Transverse colon (tissue), 4 donors: ENCODE measurements around the gene TXLNB. TPM values are rescaled to one million over a fixed set of nuclear protein-coding genes. Genes with fewer than 3 reads are reported as not detected.
A peak's percentile ranks its signal among the peaks of the same experiment; 100 is the strongest.
"Not testable (repeated sequence)": the region's sequence is repeated elsewhere in the genome, so short reads cannot be mapped to it uniquely, and the experiment has no call there.

Experiments used
- DNase-seq: peaks from one replicate; pipeline ENCODE4 v3.0.0-alpha.2; 2019
- H3K27ac ChIP-seq, 4 donors: fragments of 200-600 bp; sonication (generic); 2 replicates each; pipeline ENCODE4 v1.5.1; 2016 to 2018; ENCODE audit warnings: inconsistent platforms in 4 of 4
- H3K27me3 ChIP-seq: fragments of 200-600 bp; sonication (generic); 2 replicates; pipeline ENCODE4 v1.5.1; 2017; ENCODE audit warnings: inconsistent platforms
- H3K36me3 ChIP-seq, 4 donors: fragments of 200-600 bp; sonication (generic); 2 replicates each; pipeline ENCODE4 v1.5.1; 2017 to 2019; ENCODE audit warnings: inconsistent platforms in 4 of 4
- H3K4me1 ChIP-seq, 4 donors: fragments of 200-600 bp; sonication (generic); 2 replicates each; pipeline ENCODE4 v1.5.1; 2017 to 2020; ENCODE audit warnings: inconsistent platforms in 4 of 4
- H3K4me3 ChIP-seq, 4 donors: fragments of 200-600 bp; sonication (generic); 1 replicate in 1 of 4; 2 replicates in 3 of 4; pipeline versions ENCODE4 v1.5.1 to v1.6.1; 2017 to 2019; ENCODE audit warnings: inconsistent platforms in 4 of 4
- H3K9me3 ChIP-seq, 2 donors: fragments of 200-600 bp; sonication (generic); 2 replicates each; pipeline ENCODE4 v1.5.1; 2017 to 2019; ENCODE audit warnings: inconsistent platforms in 2 of 2
- EP300 ChIP-seq: sonication (generic); formaldehyde crosslinking; IDR thresholded peaks from one replicate; pipeline ENCODE4 v1.6.1; 2017; ENCODE audit warnings: antibody characterized with exemption, low read depth
- POLR2A ChIP-seq: fragments of 450-650 bp; IDR thresholded peaks from one replicate; pipeline ENCODE4 v1.6.1; 2016; ENCODE audit warnings: antibody characterized with exemption, mild to moderate bottlenecking, moderate library complexity
- POLR2AphosphoS5 ChIP-seq, 3 donors: sonication (generic); formaldehyde crosslinking; IDR thresholded peaks; one replicate each; pipeline ENCODE4 v1.6.1; 2016; ENCODE audit warnings: antibody characterized with exemption in 3 of 3
- WGBS, 2 donors: methylation state at CpG; one replicate each; pipeline ENCODE4 v1.1.5; 2018; ENCODE audit warnings: low coverage in 1 of 2; 5-methylcytosine and 5-hydroxymethylcytosine counted together
- in situ Hi-C, 4 donors: fragments of 200-750 bp; cut with MboI; loops; one replicate each; pipeline versions ENCODE4 v1.15.0 to v1.15.1; 2017; ENCODE audit warnings: low sequenced_read_pairs in 3 of 4, low pct_ligation_motif_present in 1 of 4, low pct_unique_long_range_greater_than_20kb in 1 of 4
- intact Hi-C: fragments of 100-400 bp; cut with DNase I; formaldehyde crosslinking; loops from one replicate; pipeline ENCODE4 v1.15.1; 2023; ENCODE audit warnings: low total_unique reads
- total RNA-seq, 4 donors: library from RNA; depleted of rRNA; stranded (reverse); fragments of >200 nt; gene quantifications; one replicate each; pipeline ENCODE4 v1.1.0, GENCODE V29; 2016
- TF ChIP-seq, protein P1 (sequence below), 5 experiments: fragments of 200-600 bp in 3 of 5; fragments of 450-650 bp in 2 of 5; sonication (generic) in 3 of 5; IDR thresholded peaks; 1 replicate in 2 of 5; 2 replicates in 3 of 5; pipeline ENCODE4 v1.5.1; 2016 to 2017; ENCODE audit warnings: antibody characterized with exemption in 5 of 5, inconsistent platforms in 3 of 5, mild to moderate bottlenecking in 2 of 5, moderate library complexity in 1 of 5

Gene TXLNB
- total RNA-seq, 4 donors from 2014 or later, result 0.27 to 6.6 (median 2.1) TPM; not detected in 1

DNA sequence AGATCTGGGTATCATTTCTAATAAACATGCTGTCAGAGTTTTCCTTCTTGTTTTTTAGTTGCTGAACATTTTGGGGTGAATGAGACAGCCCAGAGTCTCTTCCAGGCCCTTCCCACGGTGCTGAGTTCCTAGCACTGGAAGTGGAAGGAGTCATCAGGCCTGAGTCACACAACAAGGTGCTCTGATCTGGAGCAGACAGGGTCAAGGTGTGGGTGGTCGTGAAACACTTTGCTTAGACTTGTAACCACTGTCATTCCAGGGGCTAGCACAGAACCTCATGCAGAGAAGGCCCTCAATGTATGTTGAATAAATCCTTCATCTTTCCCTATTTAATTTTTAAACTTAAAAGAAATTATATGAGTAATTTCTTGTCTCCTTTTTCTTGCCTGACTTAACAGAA, 60.6 kb downstream of the TXLNB start:
- intact Hi-C loops (no loop called here), in situ Hi-C loops (loop anchor here in 1 of 4 donors (25.0 kb wide), 1 partner anchor 131 kb away; the partner anchor contains the start of gene CITED2)
- H3K27me3 ChIP-seq, result no peaks in the 10 kb centered on the region
- TF ChIP-seq POLR2AphosphoS5 (IDR thresholded peaks at IDR 0.05) (no peak), EP300 (no peak)
- H3K27ac ChIP-seq, result no peak overlapping the region
- H3K4me1 ChIP-seq, result no peaks in the 10 kb centered on the region
- 0 to 44% methylated on average over 1 to 2 of the region's 2 CpGs for WGBS, 2 donors
- H3K4me3 ChIP-seq, result no peak overlapping the region
- H3K9me3 ChIP-seq, result no peaks in the 10 kb centered on the region
- H3K36me3 ChIP-seq, result no peaks in the 10 kb centered on the region
- no peak for DNase-seq

DNA sequence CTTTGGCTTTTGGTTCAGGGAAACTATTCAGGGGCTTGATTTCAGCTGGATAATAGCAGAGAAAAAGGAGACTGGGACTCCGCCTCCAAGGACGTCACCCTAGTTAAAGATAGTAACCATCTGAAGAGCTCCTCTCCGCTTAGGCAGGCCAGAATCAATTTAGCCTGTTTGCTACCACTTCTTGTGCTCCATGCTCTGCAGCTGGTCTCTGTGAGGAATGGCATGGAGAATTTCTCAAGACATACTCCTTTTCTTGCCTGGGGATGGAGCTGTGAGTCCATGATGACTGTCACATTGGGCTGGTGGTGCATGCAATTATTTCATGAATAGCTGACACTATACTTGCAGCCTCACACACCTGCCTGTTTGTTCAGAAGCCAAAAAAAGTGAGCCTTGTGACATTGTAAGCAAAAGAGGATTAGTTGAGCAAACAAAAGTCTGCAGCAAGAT, 61.4 kb downstream of the TXLNB start:
- in situ Hi-C loops (loop anchor here in 1 of 4 donors (25.0 kb wide), 1 partner anchor 132 kb away; the partner anchor contains the start of gene CITED2), intact Hi-C loops (no loop called here)
- WGBS, 2 donors, result 52% methylated on average over 3 of the region's 3 CpGs; no CpG with 5 or more reads in 1 of the 2 donors
- no peak overlapping the region for H3K4me3 ChIP-seq
- DNase-seq, result no peak
- no peaks in the 10 kb centered on the region for H3K4me1 ChIP-seq
- no peaks in the 10 kb centered on the region for H3K9me3 ChIP-seq
- no peak for TF ChIP-seq EP300
- no peak for TF ChIP-seq POLR2A
- TF ChIP-seq, protein P1, sequence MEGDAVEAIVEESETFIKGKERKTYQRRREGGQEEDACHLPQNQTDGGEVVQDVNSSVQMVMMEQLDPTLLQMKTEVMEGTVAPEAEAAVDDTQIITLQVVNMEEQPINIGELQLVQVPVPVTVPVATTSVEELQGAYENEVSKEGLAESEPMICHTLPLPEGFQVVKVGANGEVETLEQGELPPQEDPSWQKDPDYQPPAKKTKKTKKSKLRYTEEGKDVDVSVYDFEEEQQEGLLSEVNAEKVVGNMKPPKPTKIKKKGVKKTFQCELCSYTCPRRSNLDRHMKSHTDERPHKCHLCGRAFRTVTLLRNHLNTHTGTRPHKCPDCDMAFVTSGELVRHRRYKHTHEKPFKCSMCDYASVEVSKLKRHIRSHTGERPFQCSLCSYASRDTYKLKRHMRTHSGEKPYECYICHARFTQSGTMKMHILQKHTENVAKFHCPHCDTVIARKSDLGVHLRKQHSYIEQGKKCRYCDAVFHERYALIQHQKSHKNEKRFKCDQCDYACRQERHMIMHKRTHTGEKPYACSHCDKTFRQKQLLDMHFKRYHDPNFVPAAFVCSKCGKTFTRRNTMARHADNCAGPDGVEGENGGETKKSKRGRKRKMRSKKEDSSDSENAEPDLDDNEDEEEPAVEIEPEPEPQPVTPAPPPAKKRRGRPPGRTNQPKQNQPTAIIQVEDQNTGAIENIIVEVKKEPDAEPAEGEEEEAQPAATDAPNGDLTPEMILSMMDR (IDR thresholded peaks at IDR 0.05), result no peak
- no peak for TF ChIP-seq POLR2AphosphoS5 (IDR thresholded peaks at IDR 0.05)
- H3K36me3 ChIP-seq, result no peaks in the 10 kb centered on the region
- H3K27ac ChIP-seq, result no peak overlapping the region
- H3K27me3 ChIP-seq, result no peaks in the 10 kb centered on the region

DNA sequence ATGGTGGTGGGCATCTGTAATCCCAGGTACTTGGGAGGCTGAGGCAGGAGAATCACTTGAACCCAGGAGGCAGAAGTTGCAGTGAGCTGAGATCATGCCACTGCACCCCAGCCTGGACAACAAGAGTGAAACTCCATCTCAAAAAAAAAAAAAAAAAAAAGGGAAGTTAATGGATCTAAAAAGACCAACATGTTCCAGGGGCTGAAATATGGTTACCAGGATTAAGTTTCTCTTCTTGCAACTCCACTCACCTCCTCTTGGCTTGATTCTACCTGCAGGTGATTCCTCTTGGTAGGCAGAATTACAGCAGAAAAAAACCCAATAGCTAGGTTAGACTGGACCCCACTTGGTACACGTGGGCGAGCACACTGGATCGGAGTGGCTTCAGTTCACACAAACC, 63.4 kb downstream of the TXLNB start:
- H3K9me3 ChIP-seq, H3K36me3 ChIP-seq, H3K27me3 ChIP-seq, DNase-seq, H3K4me1 ChIP-seq, H3K27ac ChIP-seq, H3K4me3 ChIP-seq, intact Hi-C loops: not testable (repeated sequence)
- in situ Hi-C loops, result loop anchor here (10.0 to 25.0 kb wide), 3 partner anchors 126 to 136 kb away; partner anchors contain the start of gene CITED2 (in 1 of the 4)
- WGBS, 2 donors, result 89 to 93% methylated on average over 3 of the region's 3 CpGs

DNA sequence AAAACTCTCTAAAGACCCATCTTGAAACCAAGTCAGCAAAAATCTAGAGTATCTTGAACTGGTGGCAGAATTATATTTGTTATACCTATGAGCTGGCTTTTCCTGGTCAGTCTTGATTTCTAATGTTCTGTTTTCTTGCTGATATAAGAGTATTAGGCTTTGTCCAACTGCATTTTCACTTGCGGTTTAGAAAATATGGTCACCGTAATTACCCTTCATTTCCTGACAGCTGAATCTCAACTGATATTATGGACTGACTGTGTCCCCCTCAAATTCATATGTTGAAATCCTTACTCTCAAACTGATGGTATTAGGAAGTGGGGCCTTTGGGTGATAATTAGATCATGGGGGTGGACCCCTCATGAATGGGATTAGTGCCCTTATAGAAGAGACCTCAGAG, 72.1 kb downstream of the TXLNB start:
- 86 to 92% methylated on average over 2 of the region's 2 CpGs for WGBS, 2 donors

DNA sequence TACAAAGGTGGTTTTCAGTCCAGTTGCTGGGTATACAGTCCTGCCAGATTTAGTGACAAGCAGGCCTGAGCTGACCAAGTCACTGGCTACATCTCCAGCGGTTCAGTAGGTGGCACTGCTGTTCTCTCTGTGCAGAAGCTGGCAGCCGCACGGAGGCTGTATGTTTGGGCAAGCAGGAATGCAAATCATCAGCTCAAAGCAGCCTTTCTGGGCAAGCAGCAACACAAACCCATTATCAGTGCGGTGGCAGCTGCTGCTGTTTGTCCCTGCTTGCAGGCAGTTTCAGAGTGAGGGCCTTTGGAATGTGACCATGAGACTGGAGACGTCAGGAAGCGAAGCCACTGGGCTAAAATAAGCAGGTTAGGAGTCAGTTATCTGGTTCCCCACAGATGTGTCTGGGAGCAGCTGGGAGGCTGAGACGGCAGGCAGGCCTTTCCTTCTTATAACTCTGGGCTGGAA, 72.5 kb downstream of the TXLNB start:
- TF ChIP-seq POLR2AphosphoS5 (IDR thresholded peaks at IDR 0.05), result no peak
- no peak for TF ChIP-seq EP300
- TF ChIP-seq, protein P1 (IDR thresholded peaks at IDR 0.05), result peak; percentile 66 to 79 (median 69)
- TF ChIP-seq POLR2A, result no peak
- WGBS, 2 donors, result 8 to 10% methylated on average over 4 to 7 of the region's 7 CpGs
- peaks cover 0 to 5% (median 4%) of the 10 kb centered on the region in 4 donors for H3K4me1 ChIP-seq
- in situ Hi-C loops, result no loop called here
- H3K4me3 ChIP-seq, result no peak overlapping the region
- no peaks in the 10 kb centered on the region for H3K27me3 ChIP-seq
- intact Hi-C loops, result loop anchor here (5.0 kb wide), 1 partner anchor 143 kb away; no protein-coding TSS in a partner anchor
- H3K9me3 ChIP-seq, result no peaks in the 10 kb centered on the region
- peak overlapping the region in 2 of 4 donors; percentile 4 to 69 for H3K27ac ChIP-seq
- no peaks in the 10 kb centered on the region for H3K36me3 ChIP-seq
- DNase-seq, result peak; percentile 82

More for the DNA sequence above, 72.1 kb downstream of the TXLNB start:
- Histone ChIP-seq H3K4me1 (peaks cover 0 to 5% (median 4%) of the 10 kb centered on the region in 4 donors), H3K36me3 (no peaks in the 10 kb centered on the region), H3K9me3 (no peaks in the 10 kb centered on the region), H3K27ac (peak overlapping the region in 2 of 4 donors; percentile 4 to 69), H3K27me3 (no peaks in the 10 kb centered on the region), H3K4me3 (no peak overlapping the region)
- intact Hi-C loops (loop anchor here (5.0 kb wide), 1 partner anchor 143 kb away; no protein-coding TSS in a partner anchor), in situ Hi-C loops (loop anchor here in 3 of 4 donors (10.0 kb wide), 2 partner anchors 135 to 145 kb away; no protein-coding TSS in a partner anchor)
- no peak for DNase-seq
- TF ChIP-seq, protein P1 (IDR thresholded peaks at IDR 0.05), result no peak
- TF ChIP-seq POLR2A, result no peak
- no peak for TF ChIP-seq EP300
- no peak for TF ChIP-seq POLR2AphosphoS5 (IDR thresholded peaks at IDR 0.05)

DNA sequence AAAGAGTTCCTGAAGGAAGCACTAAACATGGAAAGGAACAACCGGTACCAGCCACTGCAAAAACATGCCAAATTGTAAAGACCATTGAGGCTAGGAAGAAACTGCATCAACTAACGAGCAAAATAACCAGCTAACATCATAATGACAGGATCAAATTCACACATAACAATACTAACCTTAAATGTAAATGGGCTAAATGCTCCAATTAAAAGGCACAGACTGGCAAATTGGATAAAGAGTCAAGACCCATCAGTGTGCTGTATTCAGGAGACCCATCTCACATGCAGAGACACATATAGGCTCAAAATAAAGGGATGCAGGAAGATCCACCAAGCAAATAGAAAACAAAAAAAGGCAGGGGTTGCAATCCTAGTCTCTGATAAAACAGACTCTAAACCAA, 79.3 kb downstream of the TXLNB start:
- peaks cover 4 to 11% of the 10 kb centered on the region in 2 donors for H3K9me3 ChIP-seq
- H3K4me1 ChIP-seq, H3K4me3 ChIP-seq, H3K27me3 ChIP-seq, intact Hi-C loops, H3K36me3 ChIP-seq, H3K27ac ChIP-seq, in situ Hi-C loops, DNase-seq: not testable (repeated sequence)
- 88% methylated on average over 1 of the region's 2 CpGs; no CpG with 5 or more reads in 1 of the 2 donors for WGBS, 2 donors

DNA sequence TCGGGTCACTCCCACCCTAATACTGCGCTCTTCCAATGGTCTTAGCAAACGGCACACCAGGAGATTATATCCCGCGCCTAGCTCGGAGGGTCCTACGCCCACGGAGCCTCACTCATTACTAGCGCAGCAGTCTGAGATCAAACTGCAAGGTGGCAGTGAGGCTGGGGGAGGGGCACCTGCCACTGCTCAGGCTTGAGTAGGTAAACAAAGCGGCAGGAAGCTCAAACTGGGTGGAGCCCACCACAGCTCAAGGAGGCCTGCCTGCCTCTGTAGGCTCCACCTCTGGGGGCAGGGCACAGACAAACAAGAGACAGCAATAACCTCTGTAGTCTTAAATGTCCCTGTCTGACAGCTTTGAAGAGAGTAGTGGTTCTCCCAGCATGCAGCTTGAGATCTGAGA, 81.0 kb downstream of the TXLNB start:
- 95% methylated on average over 10 of the region's 10 CpGs; no CpG with 5 or more reads in 1 of the 2 donors for WGBS, 2 donors
- H3K27ac ChIP-seq, H3K36me3 ChIP-seq, H3K4me1 ChIP-seq, DNase-seq, in situ Hi-C loops, H3K27me3 ChIP-seq, H3K4me3 ChIP-seq: not testable (repeated sequence)
- H3K9me3 ChIP-seq, result peaks cover 11 to 20% of the 10 kb centered on the region in 2 donors
- intact Hi-C loops, result loop anchor here (1.0 kb wide), 1 partner anchor 16 kb away; no protein-coding TSS in a partner anchor
